HG03354 (cell line): Measurements from ENCODE around the gene KCNQ5.
"Not testable (repeated sequence)": the region's sequence is repeated elsewhere in the genome, so short reads cannot be mapped to it uniquely, and the experiment has no call there.

Experiments
- ATAC-seq: cut with Tn5 transposase; IDR thresholded peaks from one replicate; pipeline ENCODE4 v1.9.1; 2021; ENCODE audit warnings: mild to moderate bottlenecking; ENCODE audit not compliant: unreplicated experiment, poor library complexity, severe bottlenecking

KCNQ5 gene

GRCh38 chr6:73180763-73181619 is 559.1 kb downstream of the KCNQ5 start:
- ATAC-seq = peak; percentile 88

- no peak for ATAC-seq
Observed at GRCh38 chr6:73182021-73182607, 560.2 kb downstream of the KCNQ5 start.

- ATAC-seq = not testable (repeated sequence)
Observed at GRCh38 chr6:73193302-73193701, 571.4 kb downstream of the KCNQ5 start.

GRCh38 chr6:73194744-73195143 is 572.9 kb downstream of the KCNQ5 start:
- ATAC-seq = no peak

- ATAC-seq = no peak
Observed at GRCh38 chr6:73200247-73200646, 578.4 kb downstream of the KCNQ5 start.

GRCh38 chr6:73200735-73201134 is 578.9 kb downstream of the KCNQ5 start:
- no peak for ATAC-seq

GRCh38 chr6:73203098-73203497 is 581.2 kb downstream of the KCNQ5 start:
- no peak for ATAC-seq

- no peak for ATAC-seq
Observed at GRCh38 chr6:73204252-73204651, 582.4 kb downstream of the KCNQ5 start.

GRCh38 chr6:73207221-73207837 is 585.5 kb downstream of the KCNQ5 start:
- no peak for ATAC-seq

- ATAC-seq = no peak
Observed at GRCh38 chr6:73209117-73209516, 587.3 kb downstream of the KCNQ5 start.

- no peak for ATAC-seq
Observed at GRCh38 chr6:73216859-73217258, 595.0 kb downstream of the KCNQ5 start.

GRCh38 chr6:73225396-73225795 is 603.5 kb downstream of the KCNQ5 start, which contains the start of gene KHDC1L:
TSS of gene KHDC1L (minus strand) at chr6:73225496. CDS start at chr6:73225408, 88 bp downstream.
- ATAC-seq = no peak

GRCh38 chr6:73227606-73228255 is 605.9 kb downstream of the KCNQ5 start:
- ATAC-seq = no peak

- peak; percentile 77 for ATAC-seq
Observed at GRCh38 chr6:73231986-73232391, 610.1 kb downstream of the KCNQ5 start.

- ATAC-seq = no peak
Observed at GRCh38 chr6:73233048-73233447, 611.2 kb downstream of the KCNQ5 start.

- ATAC-seq = not testable (repeated sequence)
Observed at GRCh38 chr6:73233971-73234370, 612.1 kb downstream of the KCNQ5 start.

- ATAC-seq = no peak
Observed at GRCh38 chr6:73234733-73235132, 612.9 kb downstream of the KCNQ5 start.

GRCh38 chr6:73236144-73236750 is 614.4 kb downstream of the KCNQ5 start:
- ATAC-seq = no peak

- ATAC-seq = no peak
Observed at GRCh38 chr6:73240730-73241129, 618.9 kb downstream of the KCNQ5 start.

- no peak for ATAC-seq
Observed at GRCh38 chr6:73242001-73242400, 620.1 kb downstream of the KCNQ5 start.
